Activated B cell treated with CpG ODN at 0.5 μM for 24 hours (primary cell): ENCODE measurements around the gene MRPS22. TPM values are rescaled to one million over a fixed set of nuclear protein-coding genes. Genes with fewer than 3 reads are reported as not detected.

Experiments
- ATAC-seq: fragments of 200-7000 bp; cut with Tn5 transposase; one replicate; pipeline ENCODE4 v1.10.0; 2021; ENCODE audit warnings: low read depth, mild to moderate bottlenecking, moderate library complexity
- CTCF ChIA-PET: fragments of 350-600 bp; sonication (Branson Sonifier 250); formaldehyde crosslinking; loops from one replicate; lab custom pipeline; 2021; ENCODE audit warnings: antibody characterized with exemption; lab: Charles Lee
- POLR2A ChIA-PET: fragments of 350-600 bp; sonication (Branson Sonifier 250); formaldehyde crosslinking; loops from one replicate; lab custom pipeline; 2021; ENCODE audit warnings: antibody characterized with exemption; lab: Charles Lee
- DNase-seq: peaks from one replicate; pipeline ENCODE4 v3.0.0; 2022
- H3K27ac Mint-ChIP-seq: one replicate; pipeline ENCODE4 v1.8.0; 2020; ENCODE audit warnings: mixed read lengths
- H3K27me3 Mint-ChIP-seq: one replicate; pipeline ENCODE4 v1.8.0; 2021; ENCODE audit warnings: mixed read lengths
- H3K36me3 Mint-ChIP-seq: one replicate; pipeline ENCODE4 v1.8.0; 2021; ENCODE audit warnings: low read depth, mixed read lengths
- H3K4me1 Mint-ChIP-seq: one replicate; pipeline ENCODE4 v1.8.0; 2021; ENCODE audit warnings: mixed read lengths
- H3K4me3 Mint-ChIP-seq: one replicate; pipeline ENCODE4 v1.8.0; 2020; ENCODE audit warnings: mild to moderate bottlenecking, mixed read lengths
- H3K9me3 Mint-ChIP-seq: one replicate; pipeline ENCODE4 v1.8.0; 2020; ENCODE audit warnings: mixed read lengths
- intact Hi-C: fragments of 100-400 bp; cut with micrococcal nuclease; formaldehyde crosslinking; loops from one replicate; pipeline ENCODE4 v1.15.1; 2024
- total RNA-seq: library from RNA; stranded (reverse); gene quantifications from 2 replicates; pipeline ENCODE4 v1.2.3, GENCODE V29; 2022
- TF ChIP-seq, protein P1 (sequence below): fragments of 200-600 bp; IDR thresholded peaks from one replicate; pipeline ENCODE4 v1.8.0; 2022; ENCODE audit warnings: antibody characterized with exemption, mild to moderate bottlenecking

Gene MRPS22
- total RNA-seq, 1 donor from 2014 or later: 44.7 TPM

DNA sequence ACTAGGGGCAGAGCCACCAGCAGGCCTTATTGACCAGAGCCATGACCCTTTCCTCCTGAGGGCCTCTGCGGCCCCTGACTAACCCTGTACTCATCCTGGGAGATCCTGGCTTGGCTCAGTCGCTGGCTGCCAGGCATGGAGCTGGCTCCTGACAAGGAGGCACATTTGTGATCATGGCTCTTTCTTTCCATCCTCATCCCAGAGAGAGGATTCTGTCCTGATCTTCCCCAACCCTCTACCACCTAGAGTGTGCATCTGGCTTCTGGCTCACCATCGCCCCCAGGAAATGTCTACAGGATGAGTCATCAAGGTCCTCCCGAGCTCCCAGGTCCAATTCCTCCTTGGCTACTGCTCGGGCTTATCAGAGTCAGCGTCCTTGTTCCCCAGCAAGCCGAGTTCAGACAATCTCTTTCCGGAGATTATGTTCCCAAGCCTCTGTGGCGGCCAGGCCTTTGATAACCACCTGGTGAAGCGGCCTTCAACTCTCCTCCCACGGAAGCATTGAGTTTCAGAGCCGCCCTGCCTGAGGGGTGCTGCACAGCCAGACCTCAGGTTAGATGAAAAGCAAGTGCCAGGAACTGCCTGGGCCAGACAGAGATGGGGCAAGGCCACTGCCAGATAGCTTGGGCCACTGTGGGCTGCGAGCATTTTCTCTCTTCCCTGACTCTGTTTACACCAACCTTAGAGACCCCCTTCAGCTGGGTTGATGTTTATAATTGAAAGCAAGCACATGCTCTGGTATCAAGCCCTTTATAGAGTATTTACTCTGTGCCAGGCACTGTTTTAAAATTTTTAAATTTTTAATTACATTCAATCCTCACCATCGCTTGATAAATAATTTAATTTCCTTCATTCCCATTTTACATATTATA, 44.3 kb upstream of the MRPS22 start:
- DNase-seq: no peak
- H3K4me1 Mint-ChIP-seq: no peaks in the 10 kb centered on the region
- ChIA-PET POLR2A (no interaction called here), CTCF (no interaction called here)
- H3K27me3 Mint-ChIP-seq: no peaks in the 10 kb centered on the region
- no peaks in the 10 kb centered on the region for H3K36me3 Mint-ChIP-seq
- TF ChIP-seq, protein P1, sequence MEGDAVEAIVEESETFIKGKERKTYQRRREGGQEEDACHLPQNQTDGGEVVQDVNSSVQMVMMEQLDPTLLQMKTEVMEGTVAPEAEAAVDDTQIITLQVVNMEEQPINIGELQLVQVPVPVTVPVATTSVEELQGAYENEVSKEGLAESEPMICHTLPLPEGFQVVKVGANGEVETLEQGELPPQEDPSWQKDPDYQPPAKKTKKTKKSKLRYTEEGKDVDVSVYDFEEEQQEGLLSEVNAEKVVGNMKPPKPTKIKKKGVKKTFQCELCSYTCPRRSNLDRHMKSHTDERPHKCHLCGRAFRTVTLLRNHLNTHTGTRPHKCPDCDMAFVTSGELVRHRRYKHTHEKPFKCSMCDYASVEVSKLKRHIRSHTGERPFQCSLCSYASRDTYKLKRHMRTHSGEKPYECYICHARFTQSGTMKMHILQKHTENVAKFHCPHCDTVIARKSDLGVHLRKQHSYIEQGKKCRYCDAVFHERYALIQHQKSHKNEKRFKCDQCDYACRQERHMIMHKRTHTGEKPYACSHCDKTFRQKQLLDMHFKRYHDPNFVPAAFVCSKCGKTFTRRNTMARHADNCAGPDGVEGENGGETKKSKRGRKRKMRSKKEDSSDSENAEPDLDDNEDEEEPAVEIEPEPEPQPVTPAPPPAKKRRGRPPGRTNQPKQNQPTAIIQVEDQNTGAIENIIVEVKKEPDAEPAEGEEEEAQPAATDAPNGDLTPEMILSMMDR: no peak
- no peaks in the 10 kb centered on the region for H3K9me3 Mint-ChIP-seq
- H3K27ac Mint-ChIP-seq: no peak overlapping the region
- H3K4me3 Mint-ChIP-seq: no peak overlapping the region
- ATAC-seq: no peak
- intact Hi-C loops: no loop called here

DNA sequence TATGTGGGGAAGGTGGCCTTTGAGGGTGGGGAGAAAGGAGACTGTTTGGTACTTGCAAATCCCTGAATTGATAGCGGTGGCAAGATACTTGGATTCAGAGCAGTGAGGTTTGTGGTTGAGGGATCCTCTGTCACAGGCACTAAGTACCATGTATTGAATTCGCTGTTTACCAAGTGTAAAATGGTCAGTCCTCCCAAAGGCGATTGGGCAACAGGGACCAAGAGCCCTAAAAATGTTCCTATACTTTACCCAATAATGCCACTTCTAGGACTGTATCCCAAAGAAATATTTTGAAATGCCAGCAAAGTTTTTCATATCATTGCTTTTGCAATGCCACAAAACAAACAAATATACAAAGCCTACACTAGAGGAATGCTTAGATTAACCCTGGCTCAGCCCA, 43.4 kb upstream of the MRPS22 start:
- TF ChIP-seq, protein P1: no peak
- no peak for DNase-seq
- H3K4me3 Mint-ChIP-seq: no peak overlapping the region
- no peaks in the 10 kb centered on the region for H3K9me3 Mint-ChIP-seq
- no peaks in the 10 kb centered on the region for H3K36me3 Mint-ChIP-seq
- H3K27me3 Mint-ChIP-seq: no peaks in the 10 kb centered on the region
- ATAC-seq: no peak
- no peaks in the 10 kb centered on the region for H3K4me1 Mint-ChIP-seq
- ChIA-PET POLR2A (no interaction called here), CTCF (no interaction called here)
- no peak overlapping the region for H3K27ac Mint-ChIP-seq
- intact Hi-C loops: no loop called here

DNA sequence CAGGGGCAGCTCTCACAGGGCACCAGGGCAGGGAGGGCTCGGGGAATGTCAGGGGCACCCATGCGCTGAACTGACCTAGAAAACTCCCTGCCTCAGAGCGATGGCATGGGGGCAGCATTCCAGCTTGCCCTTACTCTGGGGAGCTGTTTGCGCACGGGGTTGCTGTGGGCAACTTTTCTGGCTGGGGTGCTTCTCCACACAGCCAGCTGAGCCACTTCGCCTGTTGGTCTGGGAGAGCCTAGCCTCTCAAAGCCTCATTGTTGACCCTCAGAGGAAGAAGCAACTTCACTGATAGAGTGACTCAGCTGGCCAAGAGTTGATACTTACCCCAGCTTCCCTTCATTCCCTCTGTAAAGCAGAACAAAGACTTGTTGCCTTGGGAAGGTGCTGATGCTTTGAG, 42.6 kb upstream of the MRPS22 start:
- H3K27ac Mint-ChIP-seq: no peak overlapping the region
- ChIA-PET POLR2A (no interaction called here), CTCF (no interaction called here)
- no peaks in the 10 kb centered on the region for H3K9me3 Mint-ChIP-seq
- no peaks in the 10 kb centered on the region for H3K4me1 Mint-ChIP-seq
- no peak overlapping the region for H3K4me3 Mint-ChIP-seq
- no peak for DNase-seq
- H3K27me3 Mint-ChIP-seq: no peaks in the 10 kb centered on the region
- TF ChIP-seq, protein P1: no peak
- H3K36me3 Mint-ChIP-seq: no peaks in the 10 kb centered on the region
- ATAC-seq: no peak
- intact Hi-C loops: no loop called here

DNA sequence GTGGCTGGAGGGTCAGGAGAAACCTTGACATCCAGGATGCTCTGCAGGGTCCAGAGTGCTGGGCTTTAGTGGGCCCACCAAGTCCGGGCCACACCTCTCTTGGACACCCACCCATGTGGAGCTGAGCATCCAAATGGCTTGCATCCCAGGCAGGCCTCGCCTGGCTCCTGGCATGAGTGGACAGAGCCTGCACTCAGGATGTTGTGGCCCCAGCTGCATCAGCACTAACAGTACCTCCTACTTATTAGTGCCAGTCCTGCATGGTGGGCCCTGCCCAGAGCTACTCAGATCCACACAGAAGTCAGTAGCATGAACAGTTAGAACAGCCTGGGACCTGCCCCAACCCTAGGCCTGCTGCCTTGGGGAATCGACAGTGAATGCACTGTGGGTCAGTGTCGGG, 42.2 kb upstream of the MRPS22 start:
- Mint-ChIP-seq H3K9me3 (no peaks in the 10 kb centered on the region), H3K4me1 (no peaks in the 10 kb centered on the region), H3K36me3 (no peaks in the 10 kb centered on the region), H3K4me3 (no peak overlapping the region), H3K27ac (no peak overlapping the region), H3K27me3 (no peaks in the 10 kb centered on the region)
- POLR2A ChIA-PET: no interaction called here
- ATAC-seq (no peak), DNase-seq (no peak)
- TF ChIP-seq, protein P1: no peak
- intact Hi-C loops: no loop called here
- CTCF ChIA-PET: no interaction called here

DNA sequence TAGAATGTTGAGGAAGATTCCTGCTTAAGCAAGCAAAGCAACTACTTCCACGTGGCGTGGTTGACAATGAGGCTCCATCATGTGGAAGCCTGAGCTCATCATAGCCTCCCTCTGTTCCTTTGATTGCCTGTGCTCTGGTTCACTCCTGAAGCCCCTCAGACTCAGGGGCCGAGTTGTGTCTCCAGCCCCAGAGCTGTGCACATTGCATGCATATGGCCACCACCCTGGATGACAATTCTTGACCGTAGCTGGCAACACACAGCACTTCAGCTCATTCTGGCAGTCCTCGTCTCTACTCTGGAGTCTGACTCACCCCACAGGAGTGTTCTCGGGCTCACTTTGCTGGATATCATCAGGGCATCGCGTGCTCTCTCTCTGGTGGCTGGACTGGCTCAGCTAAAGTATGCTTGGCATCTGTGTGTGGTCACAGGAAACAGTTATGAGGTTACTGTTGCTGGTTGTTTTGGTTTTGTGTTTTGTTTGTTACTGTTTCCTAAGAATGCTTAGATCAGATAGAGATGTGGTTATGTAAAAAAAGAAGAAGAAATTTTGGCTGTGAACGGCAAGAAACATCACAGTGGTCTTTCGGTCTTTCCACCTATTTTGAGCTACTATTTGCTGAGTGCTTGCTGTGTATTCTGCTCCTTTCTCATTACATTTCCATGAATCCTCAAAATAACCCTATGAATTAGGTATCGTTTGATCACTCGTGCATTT, 41.6 kb upstream of the MRPS22 start:
- ChIA-PET CTCF (no interaction called here), POLR2A (no interaction called here)
- H3K4me1 Mint-ChIP-seq: no peaks in the 10 kb centered on the region
- no peaks in the 10 kb centered on the region for H3K9me3 Mint-ChIP-seq
- TF ChIP-seq, protein P1: no peak
- H3K36me3 Mint-ChIP-seq: no peaks in the 10 kb centered on the region
- no peak overlapping the region for H3K4me3 Mint-ChIP-seq
- no peak overlapping the region for H3K27ac Mint-ChIP-seq
- H3K27me3 Mint-ChIP-seq: no peaks in the 10 kb centered on the region
- DNase-seq: no peak
- intact Hi-C loops: no loop called here
- ATAC-seq: no peak
